ENCODE results near the gene JAKMIP2.

DNA sequence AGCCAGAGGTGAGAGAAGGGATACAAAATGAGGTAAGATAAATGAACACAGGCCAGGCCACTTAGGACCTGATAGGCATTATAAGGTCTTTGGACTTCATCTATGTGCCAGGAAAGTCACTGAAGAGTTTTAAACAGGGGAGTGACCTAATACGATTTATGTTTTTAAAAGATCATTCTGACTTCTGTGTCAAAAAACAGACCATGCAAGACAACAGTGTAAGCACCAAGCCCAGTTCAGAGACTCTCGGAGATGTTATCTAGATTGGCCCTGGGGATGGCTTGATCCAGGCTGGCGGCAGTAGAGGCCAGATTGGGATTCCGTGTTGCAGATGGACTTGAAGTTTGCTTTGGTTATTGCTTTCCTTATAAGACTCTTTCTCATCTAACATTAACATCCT is 229.6 kb downstream of the JAKMIP2 start:
- TF ChIP-seq EZH2 (IDR thresholded peaks at IDR 0.05; ENCODE audit: low read length, missing control alignments) = no peak
- TF ChIP-seq CTCF (conservative IDR thresholded peaks at IDR 0.05 in 1 of 2, IDR thresholded peaks at IDR 0.05 in 1 of 2; ENCODE audit: low read depth in 1 of 2, low read length in 2 of 2) = no peak
